Measurements from ENCODE around the gene KCNQ1.

DNA sequence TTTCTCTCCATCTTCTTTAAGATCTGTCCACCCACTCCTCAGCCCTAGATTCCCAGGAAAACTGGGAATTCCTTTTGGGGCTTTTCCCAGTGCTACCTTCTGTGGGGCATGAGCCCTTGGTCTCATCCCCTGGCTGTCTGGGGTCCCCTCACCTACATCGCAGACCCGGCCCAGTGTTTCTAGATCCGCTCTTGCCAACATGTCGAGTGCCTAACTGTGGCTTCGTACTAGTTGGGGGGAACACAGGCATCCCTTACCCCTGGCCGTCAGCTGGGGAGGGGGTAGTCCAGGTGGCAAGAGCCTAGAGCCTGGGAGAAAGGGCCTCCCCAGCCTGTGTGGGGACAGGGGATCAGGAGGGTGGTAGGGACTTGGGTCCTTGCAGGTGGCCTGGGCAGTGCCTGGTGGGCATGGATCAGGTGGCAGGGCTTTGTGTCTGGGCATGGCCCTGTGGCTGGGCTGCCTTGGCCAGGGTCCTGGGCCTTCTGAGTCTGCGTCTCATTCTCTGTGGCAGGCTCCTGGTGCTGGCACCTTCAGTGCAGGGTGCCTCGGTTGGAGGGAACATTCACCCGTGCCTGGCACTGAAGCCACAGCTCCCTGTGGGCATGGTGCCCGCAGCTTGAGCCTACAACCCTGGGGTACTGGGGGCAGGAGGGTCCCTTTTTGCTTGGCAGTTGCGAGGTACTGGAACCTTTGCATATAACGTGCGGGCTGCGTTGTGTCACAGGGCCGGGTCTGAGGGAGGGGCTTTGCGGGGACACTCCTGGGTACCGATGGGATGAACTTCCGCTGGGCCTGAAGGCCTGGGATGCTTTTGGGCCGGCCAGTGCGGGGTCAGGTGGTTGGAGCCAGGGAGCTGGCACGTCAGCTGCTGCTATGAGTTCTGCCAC lies 4.1 kb downstream of the KCNQ1 start:
- TF ChIP-seq, protein P1, sequence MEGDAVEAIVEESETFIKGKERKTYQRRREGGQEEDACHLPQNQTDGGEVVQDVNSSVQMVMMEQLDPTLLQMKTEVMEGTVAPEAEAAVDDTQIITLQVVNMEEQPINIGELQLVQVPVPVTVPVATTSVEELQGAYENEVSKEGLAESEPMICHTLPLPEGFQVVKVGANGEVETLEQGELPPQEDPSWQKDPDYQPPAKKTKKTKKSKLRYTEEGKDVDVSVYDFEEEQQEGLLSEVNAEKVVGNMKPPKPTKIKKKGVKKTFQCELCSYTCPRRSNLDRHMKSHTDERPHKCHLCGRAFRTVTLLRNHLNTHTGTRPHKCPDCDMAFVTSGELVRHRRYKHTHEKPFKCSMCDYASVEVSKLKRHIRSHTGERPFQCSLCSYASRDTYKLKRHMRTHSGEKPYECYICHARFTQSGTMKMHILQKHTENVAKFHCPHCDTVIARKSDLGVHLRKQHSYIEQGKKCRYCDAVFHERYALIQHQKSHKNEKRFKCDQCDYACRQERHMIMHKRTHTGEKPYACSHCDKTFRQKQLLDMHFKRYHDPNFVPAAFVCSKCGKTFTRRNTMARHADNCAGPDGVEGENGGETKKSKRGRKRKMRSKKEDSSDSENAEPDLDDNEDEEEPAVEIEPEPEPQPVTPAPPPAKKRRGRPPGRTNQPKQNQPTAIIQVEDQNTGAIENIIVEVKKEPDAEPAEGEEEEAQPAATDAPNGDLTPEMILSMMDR (conservative IDR thresholded peaks at IDR 0.05) = no peak
- no peak for TF ChIP-seq EZH2 (IDR thresholded peaks at IDR 0.05; ENCODE audit: low read depth)
